T-helper 22 cell (primary cell): ENCODE results near the gene UQCR11.

Experiments
- DNase-seq: peaks from one replicate; pipeline ENCODE4 v3.0.0-alpha.2; 2020; ENCODE audit warnings: low read depth

Gene UQCR11

DNA sequence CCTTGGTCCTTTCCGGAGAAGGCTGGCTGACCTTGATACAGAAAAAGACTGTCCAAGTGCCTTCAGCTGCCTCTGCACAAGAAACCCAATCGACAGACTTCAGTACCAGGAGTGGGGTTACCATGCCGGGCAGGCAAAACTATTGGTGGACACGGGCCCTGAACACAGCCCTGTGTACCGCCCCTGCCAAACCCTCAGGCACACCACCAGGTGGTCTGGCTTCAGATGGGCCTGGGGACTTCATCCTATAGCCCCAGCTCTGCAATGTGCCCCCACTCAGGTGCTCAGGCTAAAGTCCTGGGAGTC is 29.6 kb upstream of the UQCR11 start:
- DNase-seq = no peak

DNA sequence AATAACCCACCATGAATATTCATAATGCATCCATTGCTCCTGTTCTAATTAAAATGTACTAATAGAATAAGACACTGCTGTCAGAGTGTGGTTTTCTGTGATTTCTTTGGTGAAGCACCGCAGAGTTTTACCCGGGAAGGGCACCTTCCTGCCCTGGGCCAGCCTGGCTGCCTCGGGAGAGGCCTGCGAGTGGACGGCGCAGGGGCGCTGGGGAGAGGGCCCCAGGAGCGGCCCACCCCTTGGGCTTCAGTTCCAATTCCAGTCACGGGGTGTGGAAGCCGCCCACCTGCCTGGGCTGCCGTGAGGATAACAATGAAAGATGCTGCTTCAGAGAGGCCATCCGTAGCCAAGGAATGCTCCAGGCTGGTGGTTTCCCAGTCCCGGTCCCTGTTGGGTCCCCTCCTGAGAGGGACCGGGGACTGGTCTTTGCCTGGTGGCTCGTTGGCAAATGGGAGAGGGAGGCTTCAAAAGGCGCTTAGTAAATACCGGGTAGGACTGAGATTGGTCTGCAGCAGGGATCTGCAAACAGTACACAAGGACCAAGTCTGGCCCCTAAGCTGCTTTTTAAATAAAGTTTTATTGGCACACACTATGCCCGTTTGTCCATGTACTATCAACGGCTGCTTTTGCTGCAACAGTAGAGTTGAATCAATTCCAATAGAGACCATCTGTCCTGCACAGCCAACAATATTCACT is 29.1 kb upstream of the UQCR11 start:
- no peak for DNase-seq

DNA sequence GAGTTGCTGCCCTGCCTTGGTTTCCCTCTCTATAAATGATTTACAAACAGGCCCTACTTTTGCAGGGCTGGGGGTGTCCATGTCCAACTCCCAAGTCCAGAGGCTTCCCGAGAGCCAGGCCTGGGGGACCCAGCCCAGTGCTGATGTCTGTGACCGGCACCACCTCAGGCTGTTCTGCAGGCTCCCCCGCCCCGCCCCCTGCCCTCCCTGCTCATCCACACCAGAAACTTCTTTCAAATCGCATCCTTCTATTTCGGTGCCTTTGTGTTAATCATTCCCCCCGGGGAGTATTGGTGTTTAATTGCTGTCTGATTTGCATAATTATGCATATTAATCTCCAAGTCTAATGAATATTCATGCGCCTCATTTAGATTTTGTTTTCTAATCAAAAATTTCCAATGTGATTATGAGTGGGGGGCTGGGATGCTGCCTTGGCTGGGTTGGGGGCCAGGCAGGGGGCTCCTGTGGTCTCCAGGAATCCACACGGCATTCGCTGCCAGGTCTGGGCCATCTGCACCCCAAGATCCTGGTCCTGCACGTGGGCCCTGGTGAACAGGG is 28.1 kb upstream of the UQCR11 start:
- no peak for DNase-seq

DNA sequence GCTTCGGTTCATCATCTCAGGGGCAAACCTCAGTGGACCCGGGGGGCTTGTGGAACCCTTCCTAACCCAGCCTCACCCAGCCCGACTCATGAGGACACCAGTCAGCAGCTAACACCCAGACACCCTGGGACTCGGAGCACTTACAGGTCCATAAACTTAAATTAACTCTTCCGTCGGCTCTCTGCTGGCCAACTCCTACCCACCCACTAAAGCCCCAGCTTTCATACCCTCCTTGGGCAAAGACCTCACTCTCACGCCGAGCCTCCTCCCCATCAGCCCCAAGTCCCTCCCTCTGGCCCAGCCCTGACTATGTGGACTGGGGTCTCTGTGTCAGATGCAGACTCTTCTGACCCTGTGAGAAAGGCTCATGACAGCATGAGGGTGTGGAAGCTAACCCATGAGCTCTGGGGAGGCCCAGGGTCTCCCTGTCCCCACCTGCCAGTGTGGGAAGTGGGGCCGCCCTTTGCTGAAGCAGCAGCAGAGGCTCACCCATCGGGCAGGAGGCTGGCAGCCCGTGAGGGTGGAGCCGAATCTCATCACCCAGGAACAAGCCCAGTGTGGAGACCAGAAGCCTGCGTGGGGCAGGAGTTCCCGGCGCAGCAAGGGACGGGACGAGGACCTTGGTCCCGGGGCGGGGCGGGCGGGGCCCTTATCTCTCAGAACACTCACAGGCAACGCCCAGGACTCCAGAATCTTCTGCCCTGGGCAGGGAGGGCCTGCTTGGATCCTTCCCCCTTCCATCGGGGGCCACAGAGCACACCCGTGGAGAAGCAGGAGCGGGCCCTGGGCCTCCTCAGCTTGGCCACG is 27.4 kb upstream of the UQCR11 start:
- no peak for DNase-seq

DNA sequence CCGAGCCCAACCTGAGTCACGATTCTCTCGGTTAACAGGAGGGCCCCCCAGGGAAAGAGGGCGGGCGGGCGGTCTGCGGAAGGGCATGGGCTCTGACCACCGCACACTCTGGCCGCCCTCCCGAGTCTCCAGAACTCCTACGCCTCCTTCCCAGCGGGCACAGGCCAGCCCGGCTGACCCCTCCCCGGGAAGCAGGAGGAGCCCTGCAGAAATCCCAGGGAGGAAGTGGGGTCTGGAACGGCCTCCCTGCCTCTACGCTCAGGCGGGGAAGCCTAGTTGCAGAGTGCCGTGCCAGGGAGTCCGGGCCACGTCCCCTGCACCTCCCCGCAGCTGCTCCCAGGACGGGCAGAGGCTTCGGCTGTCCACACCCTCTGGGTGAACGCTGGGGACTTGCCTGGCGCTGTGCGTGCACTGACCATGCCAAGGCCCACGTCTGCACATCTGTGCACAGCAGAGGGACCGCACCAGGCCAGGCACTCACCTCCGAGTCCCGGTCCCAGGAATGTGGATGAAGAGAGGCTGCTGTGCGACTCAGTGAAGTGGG is 26.4 kb upstream of the UQCR11 start:
- DNase-seq = no peak

DNA sequence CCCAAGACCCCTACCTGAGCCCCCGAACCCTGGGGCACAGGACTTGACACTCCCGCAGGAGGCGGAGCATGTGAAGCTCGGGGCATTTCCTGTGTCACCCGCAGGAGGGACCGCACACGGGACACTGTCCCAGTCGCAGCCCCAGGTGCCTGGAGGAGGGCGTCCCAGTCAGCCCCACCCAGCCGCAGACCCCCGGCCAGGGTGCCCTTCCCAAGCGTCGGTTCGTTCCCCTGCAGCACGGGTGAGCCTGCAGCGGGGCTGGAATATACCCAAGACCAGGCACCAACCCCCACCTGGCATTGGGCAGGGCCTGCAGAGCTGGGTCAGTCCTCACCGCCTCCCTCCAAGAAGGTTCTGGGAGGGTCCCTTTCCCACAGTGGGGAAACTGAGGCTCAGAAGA is 25.5 kb upstream of the UQCR11 start:
- no peak for DNase-seq

DNA sequence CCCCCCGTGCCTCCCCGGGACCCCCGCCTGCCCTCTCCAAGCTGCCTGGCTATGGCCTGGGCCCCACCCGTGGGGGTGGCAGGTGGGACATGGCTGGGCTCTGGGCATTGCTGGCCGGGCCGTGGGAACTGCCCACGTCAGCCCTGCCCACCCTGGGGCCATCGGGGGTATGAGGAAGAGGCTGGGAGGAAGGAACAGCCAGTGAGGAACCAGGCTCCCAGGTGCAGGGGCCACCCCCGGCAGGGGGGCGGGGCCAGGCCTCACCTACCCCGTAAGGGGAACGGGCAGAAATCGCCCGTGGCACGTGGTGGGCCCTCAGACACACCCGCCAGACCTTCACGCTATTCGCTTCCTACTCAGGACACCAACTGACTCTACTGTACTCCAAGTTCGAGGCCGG is 24.8 kb upstream of the UQCR11 start:
- no peak for DNase-seq

DNA sequence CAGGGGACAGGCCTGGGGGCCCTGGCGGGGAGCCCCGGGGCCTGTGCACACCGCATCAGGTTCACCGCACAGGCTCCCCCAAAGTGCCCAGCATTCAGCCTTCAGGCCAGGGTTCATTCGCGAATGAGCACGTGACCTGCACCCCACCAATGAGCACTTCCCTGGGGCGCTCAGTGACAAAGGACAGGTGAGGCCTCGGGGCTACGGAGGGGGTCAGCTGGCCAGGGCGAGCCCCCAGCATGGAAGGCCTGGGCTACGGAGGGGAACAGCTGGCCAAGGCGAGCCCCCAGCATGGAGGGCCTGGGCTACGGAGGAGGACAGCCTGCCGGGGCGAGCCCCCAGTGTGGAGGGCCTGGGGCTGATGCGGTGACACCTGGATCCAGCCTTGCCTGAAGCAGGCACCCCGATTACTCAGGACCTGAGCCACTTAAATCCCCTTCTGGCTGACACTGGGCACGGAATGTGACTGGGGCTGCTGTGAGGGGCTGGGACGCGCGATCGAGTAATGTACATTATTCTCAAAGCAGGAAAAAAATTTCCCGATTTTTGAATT is 24.1 kb upstream of the UQCR11 start:
- DNase-seq = no peak

DNA sequence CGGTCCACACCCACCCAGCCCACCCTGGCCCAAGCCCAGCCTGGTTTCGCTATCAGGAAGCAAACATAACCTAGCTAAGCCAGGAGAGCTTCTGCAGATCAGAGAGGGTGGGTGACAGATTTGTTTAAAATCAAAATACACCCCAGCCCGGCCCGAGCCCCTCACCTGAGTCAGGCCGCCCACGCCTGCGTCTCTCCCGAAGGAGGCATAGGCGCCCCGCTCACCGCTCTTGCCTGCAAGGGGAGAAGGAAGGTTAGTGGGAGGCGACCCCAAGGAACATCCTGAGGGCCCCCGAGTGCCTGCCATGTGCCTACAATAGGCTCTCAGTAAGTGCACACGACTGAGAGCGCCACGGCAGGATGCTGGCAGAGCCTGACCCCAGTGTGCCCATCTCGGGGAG is 21.9 kb upstream of the UQCR11 start:
- DNase-seq = no peak

DNA sequence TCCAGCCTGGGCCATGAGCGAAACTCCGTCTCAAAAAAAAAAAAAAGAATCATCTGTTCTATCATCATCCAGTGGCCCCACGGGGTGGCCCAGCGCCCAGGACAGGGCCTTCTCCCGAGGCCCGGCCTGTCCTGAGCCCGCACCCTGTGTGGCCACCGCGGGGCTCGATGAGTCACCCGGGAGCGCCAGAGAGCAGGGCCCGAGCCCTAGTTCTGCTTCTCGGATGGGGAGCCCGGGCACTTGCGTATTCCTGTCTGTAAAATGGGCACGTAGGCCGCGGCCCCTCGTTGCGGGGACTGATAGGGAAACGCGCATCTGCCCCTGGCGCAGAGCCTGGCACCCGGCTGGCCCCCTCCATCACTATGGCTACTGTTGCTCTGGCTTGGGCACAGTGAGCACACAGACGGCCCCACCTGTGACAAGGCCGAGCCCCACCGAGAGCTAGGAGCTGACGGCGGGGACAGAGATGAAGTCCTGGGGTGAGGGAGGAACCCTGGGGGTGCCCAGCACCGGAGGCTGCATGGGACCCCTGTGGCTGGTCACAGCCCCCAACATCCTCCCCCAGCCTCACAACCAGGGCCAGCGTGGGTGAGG is 21.3 kb upstream of the UQCR11 start:
- DNase-seq = no peak

DNA sequence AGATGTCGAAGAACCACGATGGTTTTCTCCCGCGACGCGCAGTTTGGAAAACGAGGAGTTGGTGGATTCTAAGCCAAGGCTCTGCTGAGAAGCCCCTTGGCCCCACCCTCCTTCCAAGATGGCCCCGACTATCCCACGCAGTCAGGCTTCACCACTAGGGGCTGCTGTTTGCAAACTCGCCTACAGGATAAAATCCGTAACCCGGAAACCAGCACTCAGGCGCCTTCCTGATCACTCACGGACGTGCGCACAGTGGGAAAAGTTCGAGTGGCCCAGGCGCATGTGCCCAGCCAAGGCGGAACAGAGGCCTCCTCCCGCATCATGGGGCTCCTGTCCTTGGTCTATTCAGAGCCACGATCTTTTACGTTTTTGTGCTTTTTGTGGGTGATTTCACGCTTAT is 19.2 kb upstream of the UQCR11 start:
- DNase-seq = no peak

DNA sequence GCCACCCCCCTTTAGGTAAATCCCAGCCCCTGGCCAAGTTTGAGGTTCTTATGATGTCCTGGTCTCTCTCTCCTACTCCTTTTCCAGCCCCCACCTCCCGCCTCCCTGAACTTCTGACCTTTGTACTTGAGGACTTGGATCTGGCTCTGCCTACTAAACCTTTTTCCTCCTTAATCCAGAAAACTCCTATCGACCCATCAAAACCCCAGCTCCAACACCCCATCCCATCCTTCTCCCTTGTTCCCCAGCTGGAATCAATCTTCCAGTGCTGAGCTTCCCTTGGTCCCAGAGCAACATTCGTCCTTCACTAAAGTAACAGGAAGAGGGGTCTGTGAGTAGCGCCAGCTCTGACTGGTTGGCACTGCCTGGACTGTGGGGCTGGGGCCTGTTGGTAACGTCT is 17.3 kb upstream of the UQCR11 start:
- DNase-seq = no peak

DNA sequence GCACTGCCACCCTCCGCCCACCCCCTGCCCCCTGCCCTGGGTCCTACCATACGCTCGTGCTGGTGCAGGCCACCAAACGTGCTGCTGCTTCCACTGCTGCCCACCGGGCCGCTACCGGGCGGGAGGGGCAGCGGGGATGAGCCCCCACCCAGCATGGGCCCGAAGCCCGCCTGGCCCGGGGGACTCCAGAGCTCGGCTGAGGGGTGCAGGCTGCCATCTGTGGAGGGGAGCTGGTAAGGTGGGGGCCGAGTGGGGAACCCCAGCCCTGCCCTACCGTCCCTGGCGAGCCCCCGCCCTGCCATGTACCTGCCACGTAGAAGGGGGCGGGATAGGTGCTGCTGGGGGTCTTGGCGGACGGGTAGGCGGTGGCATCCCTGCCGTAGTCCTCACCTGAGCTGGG is 16.7 kb upstream of the UQCR11 start:
- no peak for DNase-seq

DNA sequence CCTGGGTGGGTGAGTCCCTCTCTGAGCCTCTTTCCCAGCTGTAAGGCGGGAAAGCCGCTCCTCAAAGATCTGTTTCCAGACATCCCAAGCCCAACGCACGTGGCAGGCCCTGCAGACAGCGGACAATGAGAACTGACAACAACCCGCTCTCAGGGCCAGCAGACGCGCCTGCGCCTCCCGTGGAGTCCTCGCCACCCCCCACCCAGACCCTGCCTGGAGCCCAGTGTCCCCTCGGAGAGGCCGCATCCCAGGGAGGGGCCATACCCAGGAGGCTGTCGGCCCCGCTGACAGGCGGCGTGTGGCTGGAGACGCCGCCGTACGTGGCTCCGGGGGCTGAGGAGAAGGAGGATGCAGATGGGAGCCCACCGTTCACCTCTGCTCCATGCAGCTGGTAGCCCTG is 16.3 kb upstream of the UQCR11 start:
- DNase-seq = no peak

DNA sequence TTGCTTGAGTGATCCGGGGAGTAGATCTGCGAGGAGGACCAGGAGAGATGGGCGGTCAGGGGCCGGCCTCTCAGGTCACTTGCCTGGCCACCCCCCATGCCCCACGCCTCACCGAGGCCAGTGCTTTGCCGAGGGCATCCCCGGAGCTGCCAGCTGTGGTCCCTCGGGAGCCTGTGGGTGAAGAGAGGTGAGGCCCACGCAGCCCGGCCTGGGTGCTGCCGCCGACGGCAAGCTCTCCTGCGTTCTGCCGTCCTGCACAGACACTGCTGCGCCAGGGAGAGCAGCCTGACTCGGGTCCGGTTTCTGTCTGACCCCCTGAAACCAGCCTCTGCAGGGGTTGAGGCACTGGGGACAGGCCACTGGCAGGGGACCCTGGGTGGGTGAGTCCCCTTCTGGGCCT is 15.8 kb upstream of the UQCR11 start:
- no peak for DNase-seq

DNA sequence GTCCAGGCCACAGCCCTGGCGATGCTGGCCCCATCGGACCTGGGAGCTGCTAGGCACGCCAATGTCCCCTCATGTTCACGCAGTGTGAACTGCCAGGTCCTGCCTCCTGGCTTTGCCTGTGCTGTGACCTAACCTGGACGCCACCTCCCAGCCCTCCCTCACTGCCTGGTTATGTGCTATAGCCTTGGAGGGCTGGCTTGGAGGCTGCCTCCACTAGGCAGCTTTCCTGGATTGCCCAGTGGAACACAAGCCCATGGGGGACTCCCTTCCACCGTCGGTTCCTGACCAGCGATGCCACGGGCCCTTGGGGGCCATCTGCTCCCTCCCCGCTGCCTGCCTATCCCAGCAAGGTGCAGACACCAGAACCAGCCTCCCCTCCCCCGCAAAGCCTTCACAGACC is 15.2 kb upstream of the UQCR11 start:
- no peak for DNase-seq

DNA sequence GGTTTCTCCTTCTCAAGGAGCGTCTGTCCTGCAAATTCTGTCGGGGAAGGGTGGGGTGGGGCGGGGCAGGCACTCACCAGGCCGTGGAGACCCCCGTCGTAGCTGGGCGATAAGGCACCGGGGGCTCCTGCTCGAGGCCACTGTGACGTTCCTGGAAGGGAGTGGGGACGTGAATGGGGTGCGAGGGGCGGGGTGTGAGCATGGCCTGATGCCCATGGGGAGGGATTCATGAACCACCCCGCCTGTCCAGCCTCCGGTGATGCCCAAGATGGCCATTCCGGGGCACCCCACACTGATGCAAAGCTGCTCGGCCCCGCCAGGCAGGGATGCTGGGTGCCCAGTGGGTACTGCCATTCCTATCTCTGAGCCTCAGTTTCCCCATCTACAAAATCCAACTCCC is 14.4 kb upstream of the UQCR11 start:
- DNase-seq = no peak

DNA sequence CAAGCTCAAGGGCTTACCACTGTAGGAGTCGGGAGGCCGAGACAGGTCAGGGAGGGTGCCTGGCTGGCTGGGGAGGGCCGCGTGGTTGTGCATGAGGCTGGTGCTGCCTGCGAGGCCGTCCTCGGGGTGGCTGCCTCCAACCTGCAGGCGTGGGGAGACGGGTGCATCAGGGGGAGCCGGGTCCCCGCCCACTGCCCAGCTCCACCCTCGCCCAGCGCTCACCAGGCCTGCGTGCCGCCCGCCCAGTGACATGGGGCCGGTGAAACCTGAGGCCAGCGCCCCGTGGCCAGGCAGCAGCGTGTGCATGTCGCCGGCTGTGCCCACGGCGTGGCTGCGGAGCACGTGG is 13.8 kb upstream of the UQCR11 start:
- DNase-seq = no peak

DNA sequence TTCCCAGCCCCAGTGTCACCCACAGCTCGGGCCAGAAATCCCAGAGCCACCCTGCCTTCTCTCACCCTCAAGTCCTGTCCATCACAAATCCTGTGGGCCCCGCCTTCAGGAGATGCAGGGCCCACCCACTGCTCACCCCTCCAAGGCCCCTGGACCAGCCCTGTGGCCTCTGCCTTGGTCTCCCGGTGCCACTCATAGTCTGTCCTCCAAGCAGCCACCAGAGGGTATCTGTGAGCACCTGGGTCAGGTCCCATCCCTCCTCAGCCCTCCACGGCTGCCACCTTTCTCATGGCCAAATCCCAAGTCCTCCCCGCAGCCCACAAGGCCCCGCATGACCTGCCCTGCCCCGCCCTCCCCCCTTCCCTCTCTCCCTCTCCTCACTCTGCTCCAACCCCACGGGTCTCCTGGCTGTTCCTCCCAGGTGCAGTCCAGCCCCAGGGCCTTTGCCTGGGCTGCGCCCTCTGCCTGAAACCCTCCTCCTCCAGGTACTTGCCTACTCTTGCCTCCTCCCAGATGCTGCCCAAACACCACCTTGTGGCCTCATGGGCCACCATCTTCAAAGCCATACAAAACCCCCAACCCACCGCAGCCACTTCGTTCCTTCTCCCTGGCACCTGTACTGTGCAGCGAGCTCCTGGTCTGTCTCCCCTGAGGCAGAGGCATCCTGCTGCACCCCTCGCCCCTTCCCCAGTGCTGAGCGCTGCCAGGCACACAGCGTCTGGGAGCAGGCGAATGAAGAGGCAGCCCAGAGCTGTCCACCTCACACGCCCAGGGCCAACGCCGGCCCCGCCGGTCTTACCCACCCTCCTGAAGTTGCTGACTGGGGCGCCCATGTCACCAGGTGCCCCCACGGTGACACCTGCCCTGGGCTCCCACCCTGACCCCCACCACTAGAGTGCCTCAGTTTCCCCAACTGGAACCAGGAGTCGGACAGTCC is 13.2 kb upstream of the UQCR11 start:
- DNase-seq = no peak

DNA sequence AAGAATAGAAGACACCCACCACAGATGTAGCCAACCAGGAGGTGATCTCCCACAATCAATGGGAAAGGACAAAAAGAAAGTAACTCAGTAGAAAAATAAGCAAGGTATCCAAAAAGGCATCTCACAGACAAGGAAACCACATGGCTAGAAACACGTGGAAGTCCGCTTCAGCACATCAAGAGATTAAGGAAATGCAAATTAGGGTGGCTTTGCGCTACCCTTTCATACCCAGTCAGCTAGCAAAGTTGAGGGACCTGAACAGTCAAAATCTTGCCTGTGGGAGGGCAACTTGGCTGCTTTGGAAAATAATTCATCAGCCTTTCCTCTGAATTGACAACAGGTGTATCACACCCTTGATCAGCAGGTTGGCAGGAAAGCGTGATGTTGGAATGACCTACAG is 11.6 kb upstream of the UQCR11 start:
- no peak for DNase-seq

DNA sequence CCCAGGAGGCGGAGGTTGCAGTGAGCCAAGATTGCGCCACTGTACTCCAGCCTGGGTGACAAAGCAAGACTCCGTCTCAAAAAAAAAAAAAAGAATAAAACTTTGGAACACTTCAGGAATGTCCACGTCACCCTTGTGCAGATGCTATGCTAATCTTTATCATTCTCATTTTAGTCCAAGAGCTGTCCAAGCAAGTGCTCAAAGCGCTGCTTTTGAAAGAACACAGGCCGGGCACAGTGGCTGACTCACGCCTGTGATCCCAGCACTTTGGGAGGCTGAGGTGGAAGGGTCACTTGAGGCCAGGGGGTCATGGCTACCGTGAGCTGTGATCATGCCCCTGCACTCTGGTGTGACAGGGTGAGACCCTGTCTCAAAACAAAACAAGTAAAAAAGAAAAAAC is 11.1 kb upstream of the UQCR11 start:
- DNase-seq = no peak
